Coronary artery (tissue), 2 donors: ENCODE measurements around the gene IGF2R.
A peak's percentile ranks its signal among the peaks of the same experiment; 100 is the strongest.

Experiments
- DNase-seq: peaks from one replicate; pipeline ENCODE4 v3.0.0-alpha.2; 2017; ENCODE audit warnings: low spot score
- H3K27ac ChIP-seq, 2 donors: fragments of 200-600 bp; sonication (generic); one replicate each; pipeline ENCODE4 v1.5.1; 2016 to 2019
- H3K4me3 ChIP-seq: fragments of 200-600 bp; sonication (generic); 2 replicates; pipeline ENCODE4 v1.5.1; 2016; ENCODE audit warnings: mild to moderate bottlenecking, moderate library complexity
- TF ChIP-seq, protein P1 (sequence below): fragments of 200-600 bp; sonication (generic); IDR thresholded peaks from one replicate; pipeline ENCODE4 v1.5.1; 2019; ENCODE audit warnings: antibody characterized with exemption

Gene IGF2R

DNA sequence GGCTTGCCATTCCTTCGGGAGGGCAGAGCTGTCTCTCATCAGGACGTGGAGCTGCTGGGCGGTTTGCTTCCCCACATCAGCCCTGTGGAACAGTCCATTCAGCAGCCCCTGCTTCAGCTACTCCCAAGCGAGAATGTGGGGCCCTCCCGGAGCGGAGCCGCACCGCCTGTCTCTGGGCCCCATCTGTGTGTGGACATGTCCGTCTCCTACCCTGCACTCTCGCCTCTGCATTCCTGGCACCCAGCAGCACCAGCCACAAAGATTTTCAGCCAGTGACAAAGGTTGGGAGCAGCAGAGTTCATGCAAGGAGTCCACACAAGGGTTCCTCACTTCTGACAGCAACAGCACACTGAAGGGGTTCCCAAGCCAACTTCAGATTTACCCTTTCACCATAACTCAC is 123.7 kb downstream of the IGF2R start:
- DNase-seq = no peak
- no peak overlapping the region for H3K4me3 ChIP-seq
- TF ChIP-seq, protein P1, sequence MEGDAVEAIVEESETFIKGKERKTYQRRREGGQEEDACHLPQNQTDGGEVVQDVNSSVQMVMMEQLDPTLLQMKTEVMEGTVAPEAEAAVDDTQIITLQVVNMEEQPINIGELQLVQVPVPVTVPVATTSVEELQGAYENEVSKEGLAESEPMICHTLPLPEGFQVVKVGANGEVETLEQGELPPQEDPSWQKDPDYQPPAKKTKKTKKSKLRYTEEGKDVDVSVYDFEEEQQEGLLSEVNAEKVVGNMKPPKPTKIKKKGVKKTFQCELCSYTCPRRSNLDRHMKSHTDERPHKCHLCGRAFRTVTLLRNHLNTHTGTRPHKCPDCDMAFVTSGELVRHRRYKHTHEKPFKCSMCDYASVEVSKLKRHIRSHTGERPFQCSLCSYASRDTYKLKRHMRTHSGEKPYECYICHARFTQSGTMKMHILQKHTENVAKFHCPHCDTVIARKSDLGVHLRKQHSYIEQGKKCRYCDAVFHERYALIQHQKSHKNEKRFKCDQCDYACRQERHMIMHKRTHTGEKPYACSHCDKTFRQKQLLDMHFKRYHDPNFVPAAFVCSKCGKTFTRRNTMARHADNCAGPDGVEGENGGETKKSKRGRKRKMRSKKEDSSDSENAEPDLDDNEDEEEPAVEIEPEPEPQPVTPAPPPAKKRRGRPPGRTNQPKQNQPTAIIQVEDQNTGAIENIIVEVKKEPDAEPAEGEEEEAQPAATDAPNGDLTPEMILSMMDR = no peak
- H3K27ac ChIP-seq = no peak overlapping the region

GRCh38 chr6:160093061-160093460 is 124.2 kb downstream of the IGF2R start:
- no peak overlapping the region for H3K27ac ChIP-seq
- H3K4me3 ChIP-seq = no peak overlapping the region
- TF ChIP-seq, protein P1 = no peak
- no peak for DNase-seq

GRCh38 chr6:160093946-160094345 is 125.1 kb downstream of the IGF2R start:
- H3K4me3 ChIP-seq = no peak overlapping the region
- H3K27ac ChIP-seq = no peak overlapping the region
- TF ChIP-seq, protein P1 = no peak
- no peak for DNase-seq

DNA sequence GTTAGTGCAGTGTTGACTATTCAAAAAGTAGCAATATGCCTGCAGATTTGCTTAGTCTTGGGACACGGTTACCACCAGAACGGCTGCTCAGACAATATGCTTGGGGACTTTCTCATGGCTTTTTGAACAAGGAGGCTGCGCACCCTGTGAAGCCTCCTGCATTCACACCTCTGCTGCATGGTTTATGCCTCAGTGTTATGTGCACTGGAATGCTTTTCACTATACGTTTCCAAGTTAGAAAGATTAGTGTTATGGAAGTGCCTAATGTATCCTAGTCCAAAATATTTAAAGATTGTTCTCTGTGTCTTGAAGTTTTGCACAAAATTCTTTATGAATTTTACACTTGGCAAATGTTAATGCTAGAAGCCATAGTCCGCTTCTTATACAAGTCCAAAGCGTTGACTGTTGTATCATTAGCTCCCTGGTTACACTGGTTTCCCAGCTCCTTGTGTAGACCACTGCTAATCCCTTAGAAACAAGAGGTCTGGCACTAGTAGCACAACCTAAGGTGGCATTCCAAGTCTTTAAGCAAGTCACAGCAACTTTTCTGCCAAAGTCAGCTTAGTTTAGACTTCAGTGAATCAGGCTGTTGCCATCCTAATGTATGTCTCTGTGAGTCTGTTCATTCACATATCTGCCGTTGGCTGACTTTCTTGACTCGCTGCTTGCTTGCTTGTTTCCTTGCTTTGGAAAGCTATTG is 126.4 kb downstream of the IGF2R start:
- no peak overlapping the region for H3K4me3 ChIP-seq
- no peak overlapping the region for H3K27ac ChIP-seq
- DNase-seq = no peak
- TF ChIP-seq, protein P1 = no peak

- Histone ChIP-seq H3K4me3 (no peak overlapping the region), H3K27ac (peak overlapping the region in 1 of 2 donors; percentile 18)
- TF ChIP-seq, protein P1 = no peak
- DNase-seq = no peak
Measured at GRCh38 chr6:160101277-160102205, 132.7 kb downstream of the IGF2R start.

GRCh38 chr6:160102399-160102798 is 133.5 kb downstream of the IGF2R start:
- DNase-seq = no peak
- no peak overlapping the region for H3K4me3 ChIP-seq
- H3K27ac ChIP-seq = peak overlapping the region in 1 of 2 donors; percentile 18
- TF ChIP-seq, protein P1 = no peak
